Dendritic cell treated with granulocyte-macrophage colony-stimulating factor and Interleukin-4, amounts not matched to agents 40 ng/mL and 50 ng/mL, for 4 days (primary cell): Measurements from ENCODE around the gene DEFB126.
"Not testable (repeated sequence)": the region's sequence is repeated elsewhere in the genome, so short reads cannot be mapped to it uniquely, and the experiment has no call there.

ENCODE experiments used
- H3K27ac Mint-ChIP-seq: one replicate; pipeline ENCODE4 v1.8.0; 2022; ENCODE audit warnings: mild to moderate bottlenecking, mixed read lengths
- H3K27me3 Mint-ChIP-seq: one replicate; pipeline ENCODE4 v1.8.0; 2022; ENCODE audit warnings: mild to moderate bottlenecking, mixed read lengths
- H3K36me3 Mint-ChIP-seq: one replicate; pipeline ENCODE4 v1.8.0; 2022; ENCODE audit warnings: low read depth, mixed read lengths
- H3K4me1 Mint-ChIP-seq: one replicate; pipeline ENCODE4 v1.8.0; 2022; ENCODE audit warnings: low read depth, mixed read lengths
- H3K4me3 Mint-ChIP-seq: one replicate; pipeline ENCODE4 v1.8.0; 2022; ENCODE audit warnings: mild to moderate bottlenecking, moderate library complexity, mixed read lengths
- H3K9me3 Mint-ChIP-seq: one replicate; pipeline ENCODE4 v1.8.0; 2022; ENCODE audit warnings: mixed read lengths
- intact Hi-C: fragments of 100-400 bp; cut with micrococcal nuclease; formaldehyde crosslinking; loops from one replicate; pipeline ENCODE4 v1.15.0; 2022

DEFB126 gene, protein sequence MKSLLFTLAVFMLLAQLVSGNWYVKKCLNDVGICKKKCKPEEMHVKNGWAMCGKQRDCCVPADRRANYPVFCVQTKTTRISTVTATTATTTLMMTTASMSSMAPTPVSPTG

GRCh38 chr20:142290-142689 is at the start of gene DEFB126:
Gene DEFB126 (plus strand): TSS chr20:142590. CDS start chr20:142629, 39 bp downstream.
- H3K4me1 Mint-ChIP-seq, result no peaks in the 10 kb centered on the region
- H3K9me3 Mint-ChIP-seq, result peaks cover 7% of the 10 kb centered on the region
- H3K27ac Mint-ChIP-seq, result no peak within 1 kb of the TSS
- peaks cover 33% of the 10 kb centered on the region for H3K27me3 Mint-ChIP-seq
- intact Hi-C loops, result no loop called here
- H3K36me3 Mint-ChIP-seq, result no peaks in the 10 kb centered on the region
- H3K4me3 Mint-ChIP-seq, result no peak within 1 kb of the TSS

- H3K9me3 Mint-ChIP-seq, result peaks cover 23% of the 10 kb centered on the region
- no peaks in the 10 kb centered on the region for H3K4me1 Mint-ChIP-seq
- intact Hi-C loops, result no loop called here
- peaks cover 24% of the 10 kb centered on the region for H3K27me3 Mint-ChIP-seq
- no peaks in the 10 kb centered on the region for H3K36me3 Mint-ChIP-seq
- no peak overlapping the region for H3K4me3 Mint-ChIP-seq
- H3K27ac Mint-ChIP-seq, result no peak overlapping the region
Observed at GRCh38 chr20:93641-94040, 48.7 kb upstream of the DEFB126 start.

DNA sequence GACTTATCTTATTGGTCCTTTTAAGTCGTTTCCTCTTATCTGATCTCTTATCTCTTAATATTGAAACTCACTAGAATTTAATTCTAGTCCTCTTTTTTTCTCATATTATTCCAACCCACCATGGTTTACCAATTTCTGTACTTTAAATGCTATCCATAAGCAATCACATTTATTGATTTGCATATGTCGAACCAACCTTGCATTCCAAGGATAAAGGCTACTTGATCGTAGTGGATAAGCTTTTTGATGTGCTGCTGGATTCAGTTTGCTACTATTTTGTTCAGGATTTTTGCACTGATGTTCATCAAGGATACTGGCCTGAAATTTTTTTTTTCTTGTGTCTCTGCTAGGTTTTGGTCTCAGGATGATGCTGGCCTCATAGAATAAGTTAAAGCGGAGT is 47.2 kb upstream of the DEFB126 start:
- intact Hi-C loops, result no loop called here
- Mint-ChIP-seq H3K36me3 (no peaks in the 10 kb centered on the region), H3K9me3 (peaks cover 23% of the 10 kb centered on the region), H3K27me3 (peaks cover 26% of the 10 kb centered on the region), H3K4me3 (no peak overlapping the region), H3K27ac (no peak overlapping the region), H3K4me1 (no peaks in the 10 kb centered on the region)

GRCh38 chr20:97691-98090 is 44.7 kb upstream of the DEFB126 start:
- H3K27ac Mint-ChIP-seq, H3K36me3 Mint-ChIP-seq, H3K27me3 Mint-ChIP-seq, H3K4me3 Mint-ChIP-seq, intact Hi-C loops, H3K4me1 Mint-ChIP-seq: not testable (repeated sequence)
- H3K9me3 Mint-ChIP-seq, result peaks cover 23% of the 10 kb centered on the region

DNA sequence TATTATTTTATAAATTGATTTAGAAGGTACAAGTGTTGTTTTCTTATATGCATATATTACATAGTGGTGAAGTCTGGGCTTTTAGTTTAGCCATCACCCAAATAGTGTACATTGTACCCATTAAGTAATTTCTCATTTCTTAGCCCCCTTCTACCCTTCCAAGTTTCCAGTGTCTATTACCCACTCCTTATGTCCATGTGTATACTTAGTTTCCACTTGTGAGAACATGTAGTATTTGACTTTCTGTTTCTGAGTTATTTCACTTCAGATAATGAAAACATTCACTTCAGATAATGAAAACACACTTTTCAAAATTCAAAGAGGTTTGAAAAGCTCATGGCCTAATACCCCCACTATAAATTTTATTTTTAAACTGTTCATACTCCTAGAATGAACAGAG is 40.4 kb upstream of the DEFB126 start:
- peaks cover 24% of the 10 kb centered on the region for H3K27me3 Mint-ChIP-seq
- H3K36me3 Mint-ChIP-seq, result no peaks in the 10 kb centered on the region
- intact Hi-C loops, result no loop called here
- H3K4me1 Mint-ChIP-seq, result no peaks in the 10 kb centered on the region
- H3K4me3 Mint-ChIP-seq, result no peak overlapping the region
- H3K9me3 Mint-ChIP-seq, result no peaks in the 10 kb centered on the region
- no peak overlapping the region for H3K27ac Mint-ChIP-seq

DNA sequence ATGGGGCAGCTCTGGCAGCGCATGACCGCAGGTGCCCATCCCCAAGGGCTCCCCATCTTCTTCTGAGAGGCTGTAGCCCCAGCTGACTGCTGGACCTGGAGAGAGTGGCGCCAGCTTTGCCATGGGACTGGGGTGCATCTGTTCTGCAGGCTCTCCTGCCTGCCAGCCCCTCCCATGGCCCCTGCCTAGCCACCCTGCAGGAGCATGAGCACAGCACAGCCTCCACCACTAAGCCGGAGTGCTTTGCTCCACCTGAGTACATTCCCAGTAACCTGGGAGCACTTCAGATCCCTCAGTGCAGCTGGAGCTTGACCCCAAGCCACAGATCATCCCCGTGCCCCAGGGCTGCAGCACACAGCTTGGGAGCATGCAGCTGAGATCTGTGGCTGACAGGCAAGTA is 38.9 kb upstream of the DEFB126 start:
- H3K36me3 Mint-ChIP-seq, result no peaks in the 10 kb centered on the region
- no peaks in the 10 kb centered on the region for H3K4me1 Mint-ChIP-seq
- no peak overlapping the region for H3K4me3 Mint-ChIP-seq
- H3K27me3 Mint-ChIP-seq, result peaks cover 29% of the 10 kb centered on the region
- intact Hi-C loops, result no loop called here
- no peak overlapping the region for H3K27ac Mint-ChIP-seq
- no peaks in the 10 kb centered on the region for H3K9me3 Mint-ChIP-seq

- Mint-ChIP-seq H3K27me3 (peaks cover 7% of the 10 kb centered on the region), H3K4me3 (no peak overlapping the region), H3K36me3 (no peaks in the 10 kb centered on the region), H3K9me3 (no peaks in the 10 kb centered on the region), H3K4me1 (no peaks in the 10 kb centered on the region), H3K27ac (no peak overlapping the region)
- intact Hi-C loops, result no loop called here
Observed at GRCh38 chr20:112396-112795, 30.0 kb upstream of the DEFB126 start.

DNA sequence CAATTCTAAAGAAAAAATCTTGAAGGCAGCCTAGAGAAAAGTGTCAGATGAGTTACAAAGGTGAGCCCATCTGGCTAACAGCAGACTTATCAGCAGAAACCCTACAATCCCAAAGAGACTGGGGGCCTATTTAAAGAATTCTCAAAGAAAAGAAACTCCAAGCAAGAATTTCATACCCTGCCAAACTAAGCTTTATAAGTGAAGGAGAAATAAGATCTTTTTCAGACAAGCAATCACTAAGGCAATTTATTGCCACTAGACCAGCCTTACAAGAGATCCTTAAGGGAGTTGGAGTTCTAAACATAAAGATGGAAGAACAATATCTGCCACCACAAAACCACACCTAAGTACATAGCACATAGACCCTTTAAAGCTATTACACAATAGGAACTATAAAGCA is 24.9 kb upstream of the DEFB126 start:
- intact Hi-C loops, result no loop called here
- Mint-ChIP-seq H3K36me3 (no peaks in the 10 kb centered on the region), H3K4me1 (no peaks in the 10 kb centered on the region), H3K27me3 (peaks cover 9% of the 10 kb centered on the region), H3K4me3 (no peak overlapping the region), H3K27ac (no peak overlapping the region), H3K9me3 (no peaks in the 10 kb centered on the region)

DNA sequence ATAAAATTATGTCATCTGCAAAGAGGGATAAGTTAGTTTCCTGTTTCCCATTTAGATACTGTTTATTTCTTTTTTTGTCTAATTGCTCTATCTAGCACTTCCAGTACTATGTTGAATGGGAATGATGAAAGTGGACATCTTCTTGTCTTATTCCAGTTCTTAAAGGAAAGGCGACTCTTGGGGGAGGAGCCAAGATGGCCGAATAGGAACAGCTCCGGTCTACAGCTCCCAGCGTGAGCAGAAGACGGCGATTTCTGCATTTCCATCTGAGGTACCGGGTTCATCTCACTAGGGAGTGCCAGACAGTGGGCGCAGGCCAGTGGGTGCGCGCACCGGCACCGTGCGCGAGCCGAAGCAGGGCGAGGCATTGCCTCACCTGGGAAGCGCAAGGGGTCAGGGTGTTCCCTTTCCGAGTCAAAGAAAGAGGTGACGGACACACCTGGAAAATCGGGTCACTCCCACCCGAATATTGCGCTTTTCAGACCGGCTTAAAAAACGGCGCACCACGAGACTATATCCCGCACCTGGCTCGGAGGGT is 12.5 kb upstream of the DEFB126 start:
- H3K27ac Mint-ChIP-seq, H3K4me1 Mint-ChIP-seq, H3K9me3 Mint-ChIP-seq, H3K36me3 Mint-ChIP-seq, intact Hi-C loops, H3K4me3 Mint-ChIP-seq: not testable (repeated sequence)
- H3K27me3 Mint-ChIP-seq, result peaks cover 12% of the 10 kb centered on the region

GRCh38 chr20:137668-138490 is 4.5 kb upstream of the DEFB126 start:
- intact Hi-C loops, result no loop called here
- Mint-ChIP-seq H3K4me3 (no peak overlapping the region), H3K27ac (no peak overlapping the region), H3K27me3 (peaks cover 24% of the 10 kb centered on the region), H3K4me1 (no peaks in the 10 kb centered on the region), H3K9me3 (peaks cover 9% of the 10 kb centered on the region), H3K36me3 (no peaks in the 10 kb centered on the region)

- H3K36me3 Mint-ChIP-seq, result no peaks in the 10 kb centered on the region
- peaks cover 28% of the 10 kb centered on the region for H3K27me3 Mint-ChIP-seq
- H3K4me3 Mint-ChIP-seq, result no peak overlapping the region
- intact Hi-C loops, result no loop called here
- H3K9me3 Mint-ChIP-seq, result no peaks in the 10 kb centered on the region
- no peak overlapping the region for H3K27ac Mint-ChIP-seq
- no peaks in the 10 kb centered on the region for H3K4me1 Mint-ChIP-seq
Observed at GRCh38 chr20:145877-146276, 3.5 kb downstream of the DEFB126 start.

DNA sequence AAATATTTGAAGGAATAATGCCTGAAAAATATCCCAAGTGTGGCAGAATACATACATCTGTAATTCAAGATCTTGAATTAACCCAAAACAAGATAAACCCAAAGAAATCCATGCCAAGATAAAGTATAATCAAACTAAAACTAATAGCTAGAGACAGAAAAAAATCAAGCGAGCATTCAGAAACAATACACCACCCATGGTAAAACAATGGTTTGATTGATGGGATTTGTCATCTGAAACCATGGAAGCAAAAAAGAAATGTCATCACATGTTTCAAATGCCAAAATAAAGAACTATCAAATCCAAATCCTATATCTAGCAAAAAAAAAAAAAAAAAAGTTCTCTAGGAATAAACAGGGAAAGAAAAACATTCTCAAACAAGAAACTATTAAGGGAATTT is 9.7 kb downstream of the DEFB126 start:
- intact Hi-C loops, result no loop called here
- Mint-ChIP-seq H3K27ac (no peak overlapping the region), H3K4me1 (no peaks in the 10 kb centered on the region), H3K4me3 (no peak overlapping the region), H3K27me3 (peaks cover 26% of the 10 kb centered on the region), H3K9me3 (no peaks in the 10 kb centered on the region), H3K36me3 (no peaks in the 10 kb centered on the region)

DNA sequence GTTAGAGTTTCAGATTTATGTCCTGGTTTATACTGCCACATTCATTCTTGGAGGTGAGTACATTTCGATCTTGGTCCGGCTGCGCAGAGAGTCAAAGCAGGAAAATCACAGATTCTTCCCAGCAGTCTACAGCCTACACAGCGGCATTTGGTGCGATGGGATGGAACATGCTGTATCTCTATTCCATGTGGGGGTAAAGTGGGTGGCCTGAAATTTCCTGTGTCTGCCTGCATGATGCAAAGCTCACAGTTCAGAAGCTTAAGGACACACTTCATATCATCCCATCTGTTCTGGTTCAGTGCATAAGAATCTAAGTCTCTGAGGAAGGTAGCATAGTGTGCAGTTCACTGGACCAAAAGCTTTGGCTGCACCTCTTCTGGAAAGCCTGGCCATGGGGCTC is 14.8 kb downstream of the DEFB126 start, which contains the start of gene DEFB127:
Gene DEFB127 (plus strand): TSS at position 301 of the 400 bp plus-strand sequence. CDS start 91 bp downstream, at position 392.
- Mint-ChIP-seq H3K27me3 (peaks cover 22% of the 10 kb centered on the region), H3K9me3 (no peaks in the 10 kb centered on the region), H3K27ac (no peak within 1 kb of the TSS), H3K4me1 (no peaks in the 10 kb centered on the region), H3K4me3 (no peak within 1 kb of the TSS), H3K36me3 (no peaks in the 10 kb centered on the region)
- intact Hi-C loops, result no loop called here

DNA sequence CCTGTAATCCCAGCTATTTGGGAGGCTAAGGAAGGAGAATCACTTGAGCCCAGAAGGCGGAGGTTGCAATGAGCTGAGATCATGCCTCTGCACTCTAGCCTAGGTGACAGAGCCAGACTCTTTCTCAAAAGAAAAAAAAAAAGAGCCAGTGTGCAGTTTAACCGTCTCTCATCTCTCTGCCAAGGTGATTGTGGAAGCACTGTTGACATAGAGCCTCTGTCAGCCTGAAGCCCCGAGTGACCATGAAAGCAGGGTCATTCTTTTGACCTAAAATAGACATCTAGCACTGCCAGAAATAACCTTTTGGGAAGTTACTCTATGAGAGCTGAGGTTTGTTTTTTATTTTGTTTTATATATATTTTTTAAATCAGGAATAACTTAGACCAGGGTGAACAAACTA is 22.2 kb downstream of the DEFB126 start:
- H3K27me3 Mint-ChIP-seq, result peaks cover 7% of the 10 kb centered on the region
- no peaks in the 10 kb centered on the region for H3K36me3 Mint-ChIP-seq
- intact Hi-C loops, result no loop called here
- no peaks in the 10 kb centered on the region for H3K9me3 Mint-ChIP-seq
- no peak overlapping the region for H3K4me3 Mint-ChIP-seq
- no peak overlapping the region for H3K27ac Mint-ChIP-seq
- no peaks in the 10 kb centered on the region for H3K4me1 Mint-ChIP-seq
